HG02763 (cell line): Measurements from ENCODE around the gene SYDE2.

ENCODE experiments used
- ATAC-seq: cut with Tn5 transposase; IDR thresholded peaks from one replicate; pipeline ENCODE4 v1.9.1; 2021; ENCODE audit warnings: mild to moderate bottlenecking, moderate library complexity; ENCODE audit not compliant: unreplicated experiment

SYDE2 gene

DNA sequence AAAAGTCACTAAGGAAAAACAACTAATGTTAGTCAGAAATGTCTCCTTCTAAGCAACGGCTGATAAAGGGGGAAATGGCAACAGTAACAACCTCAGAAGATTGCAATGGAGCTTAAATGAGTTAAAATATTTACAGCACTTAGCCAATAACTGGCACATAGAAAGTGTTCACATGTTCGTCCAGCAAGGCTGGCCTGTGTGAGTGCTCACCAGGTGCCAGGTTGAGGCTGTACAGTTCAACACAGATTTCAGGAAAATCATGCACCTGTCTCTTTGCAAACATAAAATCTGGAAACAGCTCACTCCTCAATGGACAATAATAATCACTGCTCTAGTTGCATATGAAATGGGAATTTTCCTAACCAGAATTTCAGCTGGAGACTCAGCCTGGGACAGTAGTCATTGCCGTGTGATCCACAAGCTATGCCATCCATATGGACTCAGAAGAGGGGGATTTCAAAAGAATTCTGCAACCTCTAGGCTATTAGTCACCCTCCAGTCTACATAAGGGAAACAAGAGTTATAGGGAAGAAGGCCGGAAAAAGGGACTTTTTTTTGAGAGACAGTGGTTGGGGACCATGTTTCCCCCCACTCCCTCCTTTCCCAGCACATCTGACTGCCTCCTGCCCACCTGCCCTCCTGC lies 68.6 kb downstream of the SYDE2 start:
- ATAC-seq = no peak

DNA sequence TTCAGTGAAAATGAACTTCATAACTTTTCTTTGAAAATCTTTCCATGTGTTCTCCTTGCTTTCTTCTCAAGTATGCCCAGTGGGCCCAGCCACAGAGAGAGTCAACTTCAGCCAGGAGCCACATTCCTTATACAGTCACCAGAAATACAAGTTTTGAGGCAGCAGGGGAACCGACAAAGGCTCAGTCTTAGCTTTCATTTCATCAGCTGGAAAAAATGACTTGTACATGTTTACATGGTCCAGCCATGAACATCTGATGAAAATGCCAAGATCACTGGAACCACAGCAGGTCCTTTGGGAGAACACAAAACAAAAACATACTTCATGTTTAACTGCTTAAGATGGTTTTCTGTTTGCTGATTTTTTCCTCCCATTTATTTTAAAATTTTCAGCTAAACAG lies 72.5 kb downstream of the SYDE2 start:
- no peak for ATAC-seq

DNA sequence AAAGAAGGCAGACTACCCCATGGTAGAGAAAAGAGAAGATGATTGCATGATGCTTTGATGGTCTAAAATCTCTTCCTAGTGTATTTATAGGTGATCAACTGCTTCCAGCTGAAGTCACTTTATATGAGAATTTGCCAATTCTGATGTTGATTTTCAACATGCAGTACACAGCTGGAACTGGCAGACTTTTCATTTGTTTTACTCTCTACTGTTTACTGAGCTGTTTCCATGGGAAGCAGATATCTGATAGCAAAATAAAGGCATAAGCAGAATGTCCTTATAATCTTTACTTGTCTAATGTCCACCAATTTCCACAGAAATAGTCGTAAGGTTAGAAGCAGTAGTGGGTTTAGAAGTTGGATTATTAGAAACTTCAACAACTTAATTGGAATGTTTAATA lies 74.9 kb downstream of the SYDE2 start:
- no peak for ATAC-seq

DNA sequence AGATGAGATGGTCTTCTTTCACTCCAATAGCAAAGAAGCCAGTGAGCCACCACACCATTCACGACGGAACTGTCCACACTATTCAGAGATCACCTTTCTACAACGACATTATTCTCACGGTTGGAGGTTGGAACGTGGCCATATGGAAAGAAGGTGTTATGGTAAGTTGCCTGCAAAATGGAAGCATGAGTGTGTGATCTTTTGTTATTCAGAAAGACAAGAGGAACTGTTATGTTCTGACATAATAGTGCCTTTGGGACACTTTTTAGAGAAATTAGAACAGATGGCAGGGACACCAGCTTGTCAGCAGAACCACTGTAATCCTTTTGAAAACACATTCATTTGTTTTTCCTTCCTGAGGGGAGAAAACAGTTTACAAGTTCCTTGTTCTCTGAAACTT lies 76.7 kb downstream of the SYDE2 start:
- ATAC-seq = no peak

DNA sequence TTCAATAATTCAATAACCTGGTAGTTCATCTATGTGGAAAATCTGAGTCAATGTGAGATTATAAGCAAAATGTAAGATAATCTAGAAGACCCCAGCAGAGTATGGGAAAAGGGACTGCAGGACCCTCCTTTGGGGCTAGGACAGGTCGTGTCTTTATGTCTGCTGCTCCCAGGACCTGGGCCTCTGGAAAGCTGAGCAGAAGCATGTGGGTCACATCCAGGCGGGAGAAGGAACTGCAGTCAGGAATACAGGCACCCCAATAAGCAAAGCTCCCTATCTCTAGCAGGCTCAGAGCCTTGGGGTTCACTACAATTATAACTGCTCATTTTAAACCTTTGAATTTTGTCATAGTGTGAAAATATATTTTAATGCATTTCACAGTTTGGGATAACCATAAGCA lies 78.6 kb downstream of the SYDE2 start:
- no peak for ATAC-seq

DNA sequence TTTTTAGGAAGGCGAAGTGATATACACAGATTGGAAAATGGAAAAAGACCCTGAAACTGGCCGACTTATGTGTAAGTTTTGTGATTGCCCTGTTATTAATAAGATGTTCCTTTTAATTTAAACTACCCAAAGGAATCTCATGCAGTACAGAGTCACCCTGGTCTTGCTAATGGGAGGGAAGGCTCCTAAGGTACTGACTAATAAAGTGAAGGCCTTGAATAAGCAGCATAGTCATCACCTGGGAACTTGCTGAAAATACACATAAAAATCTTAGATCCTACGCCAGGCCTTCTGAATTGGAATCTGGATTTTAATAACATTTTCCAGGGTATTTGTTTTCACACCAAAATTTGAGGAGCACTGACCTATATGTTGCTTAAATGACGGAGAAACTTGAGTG lies 79.1 kb downstream of the SYDE2 start:
- no peak for ATAC-seq

DNA sequence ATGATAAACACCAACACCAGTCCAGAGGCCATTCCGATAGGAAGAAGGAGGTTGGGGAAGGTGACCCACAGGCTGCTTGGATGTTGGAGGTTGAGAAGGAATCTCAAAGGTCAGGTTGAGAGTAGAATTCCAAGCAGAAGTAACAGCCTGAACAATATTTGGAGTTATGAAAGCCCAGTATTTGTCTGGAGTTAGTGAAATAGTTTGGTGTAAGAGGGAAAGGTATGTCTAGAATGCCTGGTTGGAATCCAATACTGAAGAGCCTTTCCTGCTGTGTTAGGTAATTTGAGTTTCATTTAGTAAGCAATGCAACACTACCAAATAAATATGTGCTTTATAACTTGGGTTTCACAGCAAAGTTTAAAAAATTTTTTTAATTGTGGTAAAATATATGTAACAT lies 82.1 kb downstream of the SYDE2 start:
- ATAC-seq = no peak

DNA sequence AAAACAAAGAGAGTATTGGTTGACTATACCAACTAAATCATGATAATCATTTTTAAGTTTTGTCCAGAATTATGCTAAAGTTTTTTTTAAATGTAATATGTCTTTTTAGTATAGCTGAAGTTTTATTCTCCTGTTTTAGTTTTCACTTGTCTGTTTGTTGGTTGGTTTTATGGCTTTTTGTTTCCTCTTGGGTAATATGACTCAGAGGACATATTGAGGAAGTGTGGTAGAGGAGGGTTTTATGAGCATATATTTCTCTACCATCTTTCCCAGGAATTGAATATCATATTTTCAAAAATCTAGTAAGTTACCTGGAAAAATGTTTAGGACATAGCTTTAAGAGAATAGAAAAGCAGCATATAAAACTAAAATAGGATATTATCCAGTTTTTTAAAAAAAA lies 84.0 kb downstream of the SYDE2 start:
- ATAC-seq = no peak

DNA sequence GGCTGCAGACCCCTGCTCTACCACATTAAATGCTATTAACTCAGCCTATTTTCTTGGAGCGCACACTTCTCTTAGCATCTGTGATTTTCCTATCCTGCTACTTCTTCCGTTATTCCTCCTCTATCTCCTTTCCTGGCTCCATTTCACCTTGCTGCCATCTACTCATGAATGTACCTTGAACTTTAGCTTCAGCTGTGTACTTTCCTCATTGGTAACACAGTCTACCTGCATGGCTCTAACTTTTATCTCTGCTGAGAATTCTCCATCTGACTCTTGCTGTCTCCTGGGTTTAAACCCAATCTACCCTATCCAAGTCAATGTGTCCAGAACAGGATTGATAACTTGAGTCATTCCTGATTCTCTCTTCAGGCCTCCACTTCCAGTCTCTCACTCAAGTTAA lies 84.9 kb downstream of the SYDE2 start:
- no peak for ATAC-seq

DNA sequence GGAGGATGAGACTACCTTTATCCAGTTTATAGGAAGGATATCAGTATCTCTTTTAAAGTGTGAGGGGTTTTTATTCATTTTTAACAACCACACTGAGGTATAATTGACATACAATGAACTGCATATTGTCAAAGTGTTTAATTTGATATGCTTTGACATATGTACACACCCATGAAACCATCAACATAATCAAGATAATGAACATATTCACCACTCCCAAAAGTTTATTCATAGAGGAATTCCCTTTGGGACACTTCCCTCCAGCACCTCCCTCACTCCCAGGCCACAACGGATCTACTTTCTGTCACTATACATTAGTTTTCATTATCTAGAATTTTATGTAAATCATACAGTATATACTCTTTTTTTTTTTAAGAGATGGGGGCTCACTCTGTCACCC lies 89.1 kb downstream of the SYDE2 start:
- no peak for ATAC-seq

DNA sequence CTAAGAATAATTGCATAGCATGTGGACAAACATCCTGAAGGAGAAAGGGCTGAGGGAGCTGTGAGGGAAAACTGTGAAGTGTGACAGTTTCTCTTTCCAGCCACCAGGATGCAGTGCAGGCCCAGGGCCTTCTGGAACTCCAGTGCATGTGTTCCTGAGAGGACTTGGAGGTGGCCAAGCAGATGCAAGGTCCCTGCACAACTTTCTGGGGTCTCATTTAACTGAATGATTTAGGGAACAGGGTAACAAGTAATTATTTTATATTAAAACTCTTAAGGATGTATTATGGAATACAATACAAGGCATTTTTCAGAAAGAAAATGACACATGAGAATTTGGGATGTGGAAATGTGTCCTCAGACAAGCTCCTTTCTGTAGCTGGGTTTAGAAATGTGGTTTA lies 91.3 kb downstream of the SYDE2 start:
- no peak for ATAC-seq
